Measurements from ENCODE around the gene SAMMSON.

Gene SAMMSON

DNA sequence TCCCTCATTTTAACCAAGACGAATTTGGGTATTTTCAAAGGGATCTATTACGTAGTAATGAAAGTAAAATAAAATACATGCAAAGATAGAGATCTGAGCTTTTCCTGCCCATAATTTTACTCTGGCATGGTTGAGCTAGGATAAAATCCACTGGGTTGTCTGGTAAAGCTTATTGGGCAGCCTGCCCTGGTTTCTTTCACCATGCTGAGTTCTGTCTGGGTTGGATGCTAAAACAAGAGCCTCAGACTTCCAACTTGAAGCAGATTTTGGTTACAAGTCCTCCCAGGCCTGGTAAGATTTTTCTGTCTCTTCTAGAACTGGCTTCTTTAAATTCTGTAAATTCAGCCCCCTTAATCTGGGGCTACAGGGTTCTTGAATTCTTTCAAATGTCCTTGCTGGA is 86.8 kb downstream of the SAMMSON start:
- H3K4me3 Mint-ChIP-seq: no peak overlapping the region
- no peaks in the 10 kb centered on the region for H3K36me3 Mint-ChIP-seq (ENCODE audit: low read depth)
- no peak for DNase-seq
- no peaks in the 10 kb centered on the region for H3K9me3 Mint-ChIP-seq
- H3K27me3 Mint-ChIP-seq: peaks cover 16% of the 10 kb centered on the region
- H3K27ac Mint-ChIP-seq: no peak overlapping the region
- no peaks in the 10 kb centered on the region for H3K4me1 Mint-ChIP-seq (ENCODE audit: low read depth)

DNA sequence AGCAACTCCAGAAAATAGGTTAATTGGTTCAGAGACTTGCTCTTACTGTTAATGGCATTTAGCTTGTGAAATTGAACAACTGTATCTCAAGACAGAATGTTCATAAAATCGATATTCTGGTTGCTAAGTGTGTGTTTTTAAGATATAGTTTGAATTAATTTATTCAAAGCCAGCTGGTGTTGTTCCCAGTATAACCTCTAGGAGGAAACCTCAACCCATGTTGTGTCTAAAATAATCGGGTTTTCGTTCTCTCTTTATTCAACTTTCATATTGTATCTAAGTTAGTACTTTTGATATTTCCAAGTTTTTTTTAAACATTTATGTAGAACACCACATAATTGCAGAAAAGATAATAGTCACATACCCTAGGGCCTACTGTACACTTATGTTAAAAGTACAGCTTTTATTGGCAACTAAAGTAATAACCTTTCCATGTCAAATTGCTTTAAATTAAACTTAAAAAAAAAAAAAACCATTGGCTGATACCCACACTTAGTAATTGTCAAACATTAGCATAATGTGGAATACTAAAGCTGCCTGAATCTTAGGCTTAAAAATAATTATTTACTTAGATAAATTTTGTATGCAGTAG is 90.9 kb downstream of the SAMMSON start:
- H3K27ac Mint-ChIP-seq: no peak overlapping the region
- no peaks in the 10 kb centered on the region for H3K4me1 Mint-ChIP-seq (ENCODE audit: low read depth)
- peaks cover 8% of the 10 kb centered on the region for H3K27me3 Mint-ChIP-seq
- no peak overlapping the region for H3K4me3 Mint-ChIP-seq
- H3K9me3 Mint-ChIP-seq: no peaks in the 10 kb centered on the region
- no peak for DNase-seq
- H3K36me3 Mint-ChIP-seq (ENCODE audit: low read depth): no peaks in the 10 kb centered on the region

GRCh38 chr3:70094197-70094596 is 94.7 kb downstream of the SAMMSON start:
- DNase-seq: no peak
- Mint-ChIP-seq H3K4me3 (no peak overlapping the region), H3K27me3 (peaks cover 3% of the 10 kb centered on the region), H3K9me3 (no peaks in the 10 kb centered on the region), H3K4me1 (ENCODE audit: low read depth) (no peaks in the 10 kb centered on the region), H3K27ac (no peak overlapping the region), H3K36me3 (ENCODE audit: low read depth) (no peaks in the 10 kb centered on the region)

DNA sequence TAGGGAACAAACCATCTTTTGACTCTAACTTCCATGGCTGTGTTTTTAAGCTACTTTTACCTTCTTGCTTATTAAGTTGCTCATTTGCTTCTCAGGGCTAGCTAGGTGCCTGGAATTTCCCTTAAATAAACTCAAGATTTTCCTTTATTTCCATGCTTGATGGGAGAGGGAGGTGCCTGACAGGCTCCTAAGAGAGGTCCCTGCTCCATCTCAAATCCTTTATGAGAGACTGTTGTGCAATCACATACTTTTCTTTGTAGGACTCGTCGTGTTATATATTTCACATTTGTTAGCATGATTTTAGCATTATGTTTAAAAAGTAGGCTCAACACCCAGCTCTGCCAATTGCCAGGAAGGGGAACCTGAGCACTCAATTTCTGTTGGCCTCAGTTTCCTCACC is 95.7 kb downstream of the SAMMSON start:
- Mint-ChIP-seq H3K27ac (no peak overlapping the region), H3K36me3 (ENCODE audit: low read depth) (no peaks in the 10 kb centered on the region), H3K4me3 (no peak overlapping the region), H3K4me1 (ENCODE audit: low read depth) (no peaks in the 10 kb centered on the region), H3K9me3 (no peaks in the 10 kb centered on the region), H3K27me3 (peaks cover 3% of the 10 kb centered on the region)
- DNase-seq: no peak

DNA sequence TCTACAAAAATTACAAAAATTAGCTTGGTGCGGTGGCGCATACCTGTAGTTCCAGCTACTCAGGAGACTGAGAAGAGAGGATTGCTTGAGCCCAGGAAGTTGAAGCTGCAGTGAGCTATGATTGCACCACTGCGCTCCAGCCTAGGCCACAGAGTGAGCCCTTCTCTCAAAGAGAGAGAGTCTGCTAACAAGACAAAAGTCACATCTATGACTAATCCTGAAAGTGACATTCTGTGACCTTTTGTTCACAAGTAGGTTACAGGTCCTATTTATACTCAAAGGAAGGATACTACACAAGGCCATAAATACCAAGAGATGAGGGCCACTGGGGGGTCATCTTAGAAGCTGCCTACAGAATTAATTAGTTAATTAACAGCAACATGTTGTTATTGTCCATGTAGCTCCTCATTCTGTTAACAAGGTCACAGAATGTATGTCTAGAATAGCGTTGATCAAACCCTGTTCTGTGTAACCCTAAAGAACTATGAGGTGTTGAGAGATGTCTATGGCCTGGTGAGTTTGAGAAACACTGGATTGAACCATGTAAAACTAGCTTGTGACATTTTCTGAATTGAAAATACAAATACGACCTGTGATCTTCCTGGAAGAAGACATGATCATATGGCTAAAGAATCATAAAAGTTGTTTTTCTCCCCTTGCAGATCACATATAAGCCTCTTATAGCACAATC is 97.0 kb downstream of the SAMMSON start:
- no peaks in the 10 kb centered on the region for H3K9me3 Mint-ChIP-seq
- no peak overlapping the region for H3K27ac Mint-ChIP-seq
- DNase-seq: no peak
- H3K4me3 Mint-ChIP-seq: no peak overlapping the region
- H3K27me3 Mint-ChIP-seq: peaks cover 3% of the 10 kb centered on the region
- H3K4me1 Mint-ChIP-seq (ENCODE audit: low read depth): no peaks in the 10 kb centered on the region
- H3K36me3 Mint-ChIP-seq (ENCODE audit: low read depth): no peaks in the 10 kb centered on the region

DNA sequence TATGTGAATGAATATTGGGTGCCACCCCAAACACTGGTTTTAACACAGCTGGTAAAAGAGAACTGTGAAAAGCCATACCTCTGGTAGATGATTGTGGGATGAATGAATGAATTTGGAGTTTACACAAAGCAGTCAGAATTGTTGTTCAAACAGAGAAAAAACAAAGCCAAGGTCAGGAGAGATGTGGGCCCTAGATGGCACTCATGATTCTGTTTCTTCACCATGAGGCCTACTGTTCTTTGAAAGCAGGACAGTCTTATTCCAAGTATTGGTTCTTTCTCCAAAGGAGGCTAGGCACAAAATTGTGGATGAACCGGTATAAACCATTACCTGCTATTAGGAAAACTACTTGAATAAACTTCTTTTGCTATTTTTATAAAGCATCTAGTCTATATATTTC is 97.6 kb downstream of the SAMMSON start:
- Mint-ChIP-seq H3K27ac (no peak overlapping the region), H3K4me3 (no peak overlapping the region), H3K36me3 (ENCODE audit: low read depth) (no peaks in the 10 kb centered on the region), H3K9me3 (no peaks in the 10 kb centered on the region), H3K27me3 (peaks cover 3% of the 10 kb centered on the region), H3K4me1 (ENCODE audit: low read depth) (no peaks in the 10 kb centered on the region)
- DNase-seq: no peak

DNA sequence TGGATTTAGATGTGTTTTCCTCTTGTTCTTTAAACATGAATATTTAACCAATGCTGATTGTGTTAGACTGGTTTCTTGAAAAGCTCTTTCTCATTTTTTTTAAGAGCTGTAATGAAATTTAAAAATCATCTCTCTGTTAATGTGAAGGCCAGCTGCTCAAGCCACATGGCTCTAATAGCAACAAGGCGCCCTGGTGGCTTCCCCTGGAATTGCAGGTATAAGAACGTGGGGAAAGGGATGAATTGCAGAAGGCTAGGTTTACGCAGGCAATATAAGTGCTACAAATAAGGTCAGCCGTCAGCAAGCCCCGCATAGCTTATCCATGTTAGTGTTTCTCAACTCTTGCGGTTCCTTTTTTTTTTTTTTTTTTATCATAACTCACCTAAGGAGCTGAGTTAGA is 108.5 kb downstream of the SAMMSON start:
- Mint-ChIP-seq H3K9me3 (no peaks in the 10 kb centered on the region), H3K4me1 (ENCODE audit: low read depth) (no peaks in the 10 kb centered on the region), H3K4me3 (no peak overlapping the region), H3K36me3 (ENCODE audit: low read depth) (no peaks in the 10 kb centered on the region), H3K27me3 (peaks cover 23% of the 10 kb centered on the region), H3K27ac (no peak overlapping the region)
- no peak for DNase-seq

- Mint-ChIP-seq H3K36me3 (ENCODE audit: low read depth) (no peaks in the 10 kb centered on the region), H3K27me3 (peaks cover 23% of the 10 kb centered on the region), H3K9me3 (no peaks in the 10 kb centered on the region), H3K27ac (no peak overlapping the region), H3K4me3 (no peak overlapping the region), H3K4me1 (ENCODE audit: low read depth) (no peaks in the 10 kb centered on the region)
- no peak for DNase-seq
These were observed 109.0 kb downstream of the SAMMSON start for GRCh38 chr3:70108546-70108945.

DNA sequence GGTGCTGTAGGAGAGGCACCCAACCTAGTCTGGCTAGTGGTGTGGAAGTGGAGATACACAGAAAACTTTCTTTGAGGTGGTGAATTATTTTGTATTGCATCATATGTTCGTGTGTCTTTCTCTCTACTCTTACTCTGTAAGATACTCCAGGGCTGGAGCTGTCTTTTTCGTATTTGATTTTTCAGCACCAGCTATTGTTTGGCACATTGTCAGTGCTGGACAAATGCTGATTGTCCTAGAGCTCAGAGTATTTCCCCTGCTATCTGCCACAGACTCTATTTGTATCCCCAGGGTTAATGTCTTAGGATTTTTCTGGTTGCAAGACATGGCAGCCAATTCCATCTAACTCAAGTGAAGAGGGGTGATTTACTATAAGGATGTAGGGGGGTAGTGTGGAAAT is 110.5 kb downstream of the SAMMSON start:
- Mint-ChIP-seq H3K4me1 (ENCODE audit: low read depth) (no peaks in the 10 kb centered on the region), H3K27me3 (peaks cover 23% of the 10 kb centered on the region), H3K27ac (no peak overlapping the region), H3K4me3 (no peak overlapping the region), H3K9me3 (no peaks in the 10 kb centered on the region), H3K36me3 (ENCODE audit: low read depth) (no peaks in the 10 kb centered on the region)
- DNase-seq: no peak

GRCh38 chr3:70111411-70111810 is 111.9 kb downstream of the SAMMSON start:
- Mint-ChIP-seq H3K27me3 (peaks cover 23% of the 10 kb centered on the region), H3K36me3 (ENCODE audit: low read depth) (no peaks in the 10 kb centered on the region), H3K4me3 (no peak overlapping the region), H3K27ac (no peak overlapping the region), H3K4me1 (ENCODE audit: low read depth) (no peaks in the 10 kb centered on the region), H3K9me3 (no peaks in the 10 kb centered on the region)
- no peak for DNase-seq

GRCh38 chr3:70112751-70113150 is 113.2 kb downstream of the SAMMSON start:
- Mint-ChIP-seq H3K4me1 (ENCODE audit: low read depth) (no peaks in the 10 kb centered on the region), H3K27ac (no peak overlapping the region), H3K9me3 (no peaks in the 10 kb centered on the region), H3K36me3 (ENCODE audit: low read depth) (no peaks in the 10 kb centered on the region), H3K27me3 (peaks cover 23% of the 10 kb centered on the region), H3K4me3 (no peak overlapping the region)
- no peak for DNase-seq

DNA sequence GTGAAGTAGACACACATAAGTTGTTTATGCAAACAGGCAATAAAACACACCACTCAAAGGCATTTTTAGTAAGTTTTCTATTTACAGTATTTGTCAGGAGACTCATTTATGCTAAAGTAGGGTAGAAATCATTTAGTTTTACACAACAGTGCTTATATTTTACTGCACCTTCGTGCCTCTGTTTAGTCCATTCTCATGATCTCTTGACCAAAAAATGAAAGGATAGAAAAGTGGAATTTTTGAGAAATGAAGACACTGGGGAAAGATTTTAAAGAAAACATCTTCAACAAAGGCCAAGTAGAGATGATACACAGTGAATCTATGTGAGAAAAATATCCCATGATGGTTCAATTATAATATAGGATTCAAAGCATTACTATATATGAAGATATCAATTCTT is 114.9 kb downstream of the SAMMSON start:
- H3K4me3 Mint-ChIP-seq: no peak overlapping the region
- no peaks in the 10 kb centered on the region for H3K4me1 Mint-ChIP-seq (ENCODE audit: low read depth)
- H3K27me3 Mint-ChIP-seq: peaks cover 17% of the 10 kb centered on the region
- no peak overlapping the region for H3K27ac Mint-ChIP-seq
- H3K9me3 Mint-ChIP-seq: no peaks in the 10 kb centered on the region
- no peaks in the 10 kb centered on the region for H3K36me3 Mint-ChIP-seq (ENCODE audit: low read depth)
- no peak for DNase-seq

- no peaks in the 10 kb centered on the region for H3K36me3 Mint-ChIP-seq (ENCODE audit: low read depth)
- no peak overlapping the region for H3K4me3 Mint-ChIP-seq
- H3K4me1 Mint-ChIP-seq (ENCODE audit: low read depth): peaks cover 3% of the 10 kb centered on the region
- DNase-seq: no peak
- no peak overlapping the region for H3K27ac Mint-ChIP-seq
- H3K9me3 Mint-ChIP-seq: no peaks in the 10 kb centered on the region
- H3K27me3 Mint-ChIP-seq: peaks cover 4% of the 10 kb centered on the region
These were observed 120.3 kb downstream of the SAMMSON start for GRCh38 chr3:70119879-70120278.
